ENCODE measurements around the gene CASP12.

The CASP12 gene

GRCh38 chr11:104907521-104908185, 9.4 kb upstream of the CASP12 start:
- Mint-ChIP-seq H3K4me1 (ENCODE audit: low read depth) (peaks cover 14% of the 10 kb centered on the region), H3K4me3 (no peak overlapping the region), H3K27ac (no peak overlapping the region), H3K27me3 (no peaks in the 10 kb centered on the region), H3K36me3 (peaks cover 21% of the 10 kb centered on the region), H3K9me3 (ENCODE audit: low read depth) (no peaks in the 10 kb centered on the region)

- Mint-ChIP-seq H3K4me3 (no peak overlapping the region), H3K9me3 (ENCODE audit: low read depth) (no peaks in the 10 kb centered on the region), H3K4me1 (ENCODE audit: low read depth) (peaks cover 15% of the 10 kb centered on the region), H3K36me3 (peaks cover 30% of the 10 kb centered on the region), H3K27ac (no peak overlapping the region), H3K27me3 (no peaks in the 10 kb centered on the region)
These were observed 7.0 kb upstream of the CASP12 start for GRCh38 chr11:104905271-104905670.

- no peak overlapping the region for H3K27ac Mint-ChIP-seq
- peaks cover 25% of the 10 kb centered on the region for H3K4me1 Mint-ChIP-seq (ENCODE audit: low read depth)
- peaks cover 8% of the 10 kb centered on the region for H3K36me3 Mint-ChIP-seq
- H3K9me3 Mint-ChIP-seq (ENCODE audit: low read depth): no peaks in the 10 kb centered on the region
- H3K4me3 Mint-ChIP-seq: no peak overlapping the region
- no peaks in the 10 kb centered on the region for H3K27me3 Mint-ChIP-seq
These were observed 966 bp upstream of the CASP12 start for GRCh38 chr11:104899226-104899625.

GRCh38 chr11:104898685-104899013, 389 bp upstream of the CASP12 start:
- H3K27ac Mint-ChIP-seq: no peak overlapping the region
- H3K9me3 Mint-ChIP-seq (ENCODE audit: low read depth): no peaks in the 10 kb centered on the region
- peaks cover 25% of the 10 kb centered on the region for H3K4me1 Mint-ChIP-seq (ENCODE audit: low read depth)
- peaks cover 8% of the 10 kb centered on the region for H3K36me3 Mint-ChIP-seq
- H3K27me3 Mint-ChIP-seq: no peaks in the 10 kb centered on the region
- H3K4me3 Mint-ChIP-seq: peak overlapping the region; percentile 59

GRCh38 chr11:104895634-104896033, 2.6 kb downstream of the CASP12 start:
- Mint-ChIP-seq H3K27me3 (no peaks in the 10 kb centered on the region), H3K4me1 (ENCODE audit: low read depth) (peaks cover 15% of the 10 kb centered on the region), H3K27ac (no peak overlapping the region), H3K9me3 (ENCODE audit: low read depth) (no peaks in the 10 kb centered on the region), H3K4me3 (no peak overlapping the region), H3K36me3 (no peaks in the 10 kb centered on the region)

- H3K27me3 Mint-ChIP-seq: no peaks in the 10 kb centered on the region
- H3K9me3 Mint-ChIP-seq (ENCODE audit: low read depth): no peaks in the 10 kb centered on the region
- H3K4me1 Mint-ChIP-seq (ENCODE audit: low read depth): peaks cover 15% of the 10 kb centered on the region
- H3K27ac Mint-ChIP-seq: no peak overlapping the region
- no peaks in the 10 kb centered on the region for H3K36me3 Mint-ChIP-seq
- no peak overlapping the region for H3K4me3 Mint-ChIP-seq
These were observed 4.4 kb downstream of the CASP12 start for GRCh38 chr11:104893876-104894275.

- H3K36me3 Mint-ChIP-seq: no peaks in the 10 kb centered on the region
- no peaks in the 10 kb centered on the region for H3K9me3 Mint-ChIP-seq (ENCODE audit: low read depth)
- no peak overlapping the region for H3K4me3 Mint-ChIP-seq
- no peaks in the 10 kb centered on the region for H3K27me3 Mint-ChIP-seq
- H3K27ac Mint-ChIP-seq: no peak overlapping the region
- peaks cover 7% of the 10 kb centered on the region for H3K4me1 Mint-ChIP-seq (ENCODE audit: low read depth)
These were observed 5.3 kb downstream of the CASP12 start for GRCh38 chr11:104892723-104893511.

- Mint-ChIP-seq H3K36me3 (no peaks in the 10 kb centered on the region), H3K27me3 (no peaks in the 10 kb centered on the region), H3K4me3 (no peak overlapping the region), H3K4me1 (ENCODE audit: low read depth) (no peaks in the 10 kb centered on the region), H3K27ac (no peak overlapping the region), H3K9me3 (ENCODE audit: low read depth) (no peaks in the 10 kb centered on the region)
These were observed 7.1 kb downstream of the CASP12 start for GRCh38 chr11:104891135-104891534.

GRCh38 chr11:104883342-104883741, 14.9 kb downstream of the CASP12 start:
- Mint-ChIP-seq H3K4me3 (no peak overlapping the region), H3K27me3 (no peaks in the 10 kb centered on the region), H3K27ac (no peak overlapping the region), H3K36me3 (no peaks in the 10 kb centered on the region), H3K4me1 (ENCODE audit: low read depth) (peaks cover 11% of the 10 kb centered on the region), H3K9me3 (ENCODE audit: low read depth) (no peaks in the 10 kb centered on the region)

GRCh38 chr11:104881117-104881794, 17.0 kb downstream of the CASP12 start:
- Mint-ChIP-seq H3K9me3 (ENCODE audit: low read depth) (no peaks in the 10 kb centered on the region), H3K4me1 (ENCODE audit: low read depth) (peaks cover 31% of the 10 kb centered on the region), H3K27me3 (no peaks in the 10 kb centered on the region), H3K36me3 (no peaks in the 10 kb centered on the region), H3K27ac (no peak overlapping the region), H3K4me3 (no peak overlapping the region)

- no peaks in the 10 kb centered on the region for H3K27me3 Mint-ChIP-seq
- no peaks in the 10 kb centered on the region for H3K9me3 Mint-ChIP-seq (ENCODE audit: low read depth)
- no peaks in the 10 kb centered on the region for H3K36me3 Mint-ChIP-seq
- no peak overlapping the region for H3K4me3 Mint-ChIP-seq
- no peak overlapping the region for H3K27ac Mint-ChIP-seq
- H3K4me1 Mint-ChIP-seq (ENCODE audit: low read depth): peaks cover 39% of the 10 kb centered on the region
These were observed 18.6 kb downstream of the CASP12 start for GRCh38 chr11:104879514-104880190.

- Mint-ChIP-seq H3K9me3 (ENCODE audit: low read depth) (no peaks in the 10 kb centered on the region), H3K27ac (peak overlapping the region; percentile 96), H3K4me1 (ENCODE audit: low read depth) (peaks cover 37% of the 10 kb centered on the region), H3K4me3 (peak overlapping the region; percentile 79), H3K36me3 (no peaks in the 10 kb centered on the region), H3K27me3 (no peaks in the 10 kb centered on the region)
These were observed 21.3 kb downstream of the CASP12 start for GRCh38 chr11:104876861-104877431.

GRCh38 chr11:104876324-104876723, 21.9 kb downstream of the CASP12 start:
- Mint-ChIP-seq H3K27me3 (no peaks in the 10 kb centered on the region), H3K36me3 (no peaks in the 10 kb centered on the region), H3K4me1 (ENCODE audit: low read depth) (peaks cover 37% of the 10 kb centered on the region), H3K9me3 (ENCODE audit: low read depth) (no peaks in the 10 kb centered on the region), H3K27ac (peak overlapping the region; percentile 96), H3K4me3 (peak overlapping the region; percentile 79)

GRCh38 chr11:104873252-104873651, 25.0 kb downstream of the CASP12 start:
- Mint-ChIP-seq H3K27ac (no peak overlapping the region), H3K4me3 (no peak overlapping the region), H3K9me3 (ENCODE audit: low read depth) (no peaks in the 10 kb centered on the region), H3K4me1 (ENCODE audit: low read depth) (peaks cover 31% of the 10 kb centered on the region), H3K27me3 (no peaks in the 10 kb centered on the region), H3K36me3 (no peaks in the 10 kb centered on the region)

- Mint-ChIP-seq H3K27ac (no peak overlapping the region), H3K4me1 (ENCODE audit: low read depth) (peaks cover 22% of the 10 kb centered on the region), H3K36me3 (no peaks in the 10 kb centered on the region), H3K27me3 (no peaks in the 10 kb centered on the region), H3K4me3 (no peak overlapping the region), H3K9me3 (ENCODE audit: low read depth) (no peaks in the 10 kb centered on the region)
These were observed 25.9 kb downstream of the CASP12 start for GRCh38 chr11:104872393-104872792.
